ENCODE data around the gene FOLR3.
"Not testable (repeated sequence)": the region's sequence is repeated elsewhere in the genome, so short reads cannot be mapped to it uniquely, and the experiment has no call there.

The FOLR3 gene

GRCh38 chr11:72123117-72123653 is 12.3 kb upstream of the FOLR3 start:
- DNase-seq (ENCODE audit: low read depth), result no peak

GRCh38 chr11:72124046-72124445 is 11.5 kb upstream of the FOLR3 start:
- no peak for DNase-seq (ENCODE audit: low read depth)

GRCh38 chr11:72125956-72126355 is 9.6 kb upstream of the FOLR3 start:
- DNase-seq (ENCODE audit: low read depth), result no peak

- DNase-seq (ENCODE audit: low read depth), result no peak
These were observed 7.6 kb upstream of the FOLR3 start for GRCh38 chr11:72127923-72128322.

GRCh38 chr11:72129381-72129780 is 6.1 kb upstream of the FOLR3 start:
- DNase-seq (ENCODE audit: low read depth), result no peak

GRCh38 chr11:72132646-72133045 is 2.9 kb upstream of the FOLR3 start:
- DNase-seq (ENCODE audit: low read depth), result no peak

- DNase-seq (ENCODE audit: low read depth), result no peak
These were observed 562 bp downstream of the FOLR3 start for GRCh38 chr11:72135891-72136683.

GRCh38 chr11:72136684-72137262 is 1.2 kb downstream of the FOLR3 start:
- no peak for DNase-seq (ENCODE audit: low read depth)

GRCh38 chr11:72138821-72139390 is 3.4 kb downstream of the FOLR3 start:
- no peak for DNase-seq (ENCODE audit: low read depth)

GRCh38 chr11:72139500-72139899 is 4.0 kb downstream of the FOLR3 start:
- no peak for DNase-seq (ENCODE audit: low read depth)

- DNase-seq (ENCODE audit: low read depth), result no peak
These were observed 5.1 kb downstream of the FOLR3 start for GRCh38 chr11:72140661-72141060.

- no peak for DNase-seq (ENCODE audit: low read depth)
These were observed 5.5 kb downstream of the FOLR3 start for GRCh38 chr11:72141066-72141465.

- DNase-seq (ENCODE audit: low read depth), result not testable (repeated sequence)
These were observed 6.6 kb downstream of the FOLR3 start for GRCh38 chr11:72142086-72142485.

- DNase-seq (ENCODE audit: low read depth), result not testable (repeated sequence)
These were observed 7.0 kb downstream of the FOLR3 start for GRCh38 chr11:72142543-72142942.

GRCh38 chr11:72144807-72145565 is 9.5 kb downstream of the FOLR3 start:
- DNase-seq (ENCODE audit: low read depth), result no peak

- DNase-seq (ENCODE audit: low read depth), result no peak
These were observed 11.1 kb downstream of the FOLR3 start for GRCh38 chr11:72146625-72147024.

GRCh38 chr11:72150882-72151281 is 15.4 kb downstream of the FOLR3 start:
- DNase-seq (ENCODE audit: low read depth), result no peak

- not testable (repeated sequence) for DNase-seq (ENCODE audit: low read depth)
These were observed 18.3 kb downstream of the FOLR3 start for GRCh38 chr11:72153874-72154273.

GRCh38 chr11:72154816-72155215 is 19.3 kb downstream of the FOLR3 start:
- DNase-seq (ENCODE audit: low read depth), result no peak

GRCh38 chr11:72155751-72156150 is 20.2 kb downstream of the FOLR3 start:
- no peak for DNase-seq (ENCODE audit: low read depth)

- no peak for DNase-seq (ENCODE audit: low read depth)
These were observed 21.6 kb downstream of the FOLR3 start for GRCh38 chr11:72157131-72157530.

- no peak for DNase-seq (ENCODE audit: low read depth)
These were observed 24.8 kb downstream of the FOLR3 start for GRCh38 chr11:72160319-72160718.
